ENCODE measurements around the gene UBL3. TPM values are rescaled to one million over a fixed set of nuclear protein-coding genes. Genes with fewer than 3 reads are reported as not detected.
A peak's percentile ranks its signal among the peaks of the same experiment; 100 is the strongest.

Gene UBL3
- total RNA-seq, 2 experiments from 2014 or later: 15.3 to 15.5 TPM

DNA sequence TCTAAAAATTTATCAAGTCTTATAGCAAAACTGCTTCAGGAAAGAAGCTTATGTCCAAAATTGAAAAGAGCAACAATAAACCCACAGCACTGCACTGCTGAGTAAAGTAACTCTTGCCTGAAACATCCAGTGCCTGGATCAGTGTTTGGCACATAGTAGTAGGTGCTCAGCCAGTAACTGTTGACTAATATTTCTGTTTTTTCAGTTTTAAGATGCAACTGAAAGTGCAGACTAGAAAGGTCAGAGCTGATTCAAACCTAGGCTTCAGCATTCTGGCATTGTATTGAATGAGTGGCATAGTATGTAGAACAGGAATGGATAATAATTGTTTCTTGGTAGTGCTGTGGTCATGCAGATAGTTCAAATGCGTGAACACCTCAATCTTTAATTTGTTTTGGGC lies 67.6 kb downstream of the UBL3 start:
- H3K36me3 Mint-ChIP-seq: no peaks in the 10 kb centered on the region
- no peak overlapping the region for H3K4me3 Mint-ChIP-seq
- POLR2A ChIA-PET: interaction anchor here (1.0 to 1.9 kb wide), 4 partner anchors 23 to 330 kb away, joined by 3 to 8 read pairs (median 5); no protein-coding TSS in a partner anchor
- peaks cover 41% of the 10 kb centered on the region for H3K4me1 Mint-ChIP-seq (ENCODE audit: low read depth)
- no peaks in the 10 kb centered on the region for H3K9me3 Mint-ChIP-seq
- intact Hi-C loops (cut with micrococcal nuclease): loop anchor here (1.0 to 2.0 kb wide), 2 partner anchors 24 to 68 kb away; partner anchors contain the start of gene UBL3
- peak; percentile 40 for DNase-seq
- CTCF ChIA-PET: interaction anchor here (1.1 to 1.8 kb wide), 9 partner anchors 12 to 333 kb away, joined by 3 to 8 read pairs (median 5); no protein-coding TSS in a partner anchor
- H3K27me3 Mint-ChIP-seq: no peaks in the 10 kb centered on the region
- H3K27ac Mint-ChIP-seq: peak overlapping the region; percentile 81

GRCh38 chr13:29774830-29775229 lies 75.6 kb downstream of the UBL3 start:
- Mint-ChIP-seq H3K36me3 (peaks cover 3% of the 10 kb centered on the region), H3K9me3 (no peaks in the 10 kb centered on the region), H3K4me1 (ENCODE audit: low read depth) (peaks cover 11% of the 10 kb centered on the region), H3K27ac (no peak overlapping the region), H3K4me3 (no peak overlapping the region), H3K27me3 (no peaks in the 10 kb centered on the region)
- ChIA-PET POLR2A (interaction anchor here (0.7 kb wide), 1 partner anchor 61 kb away, joined by 4 read pairs; no protein-coding TSS in a partner anchor), CTCF (interaction anchor here (0.6 to 10.8 kb wide), 7 partner anchors 14 to 338 kb away, joined by 3 to 331 read pairs (median 3); no protein-coding TSS in a partner anchor)
- DNase-seq: no peak
- intact Hi-C loops (cut with micrococcal nuclease): no loop called here

GRCh38 chr13:29771247-29771646 lies 79.2 kb downstream of the UBL3 start:
- peaks cover 4% of the 10 kb centered on the region for H3K4me1 Mint-ChIP-seq (ENCODE audit: low read depth)
- no peak overlapping the region for H3K27ac Mint-ChIP-seq
- no peaks in the 10 kb centered on the region for H3K27me3 Mint-ChIP-seq
- H3K9me3 Mint-ChIP-seq: no peaks in the 10 kb centered on the region
- DNase-seq: no peak
- H3K36me3 Mint-ChIP-seq: peaks cover 6% of the 10 kb centered on the region
- ChIA-PET CTCF (interaction anchor here (0.5 to 10.8 kb wide), 38 partner anchors 8 to 595 kb away, joined by 3 to 331 read pairs (median 4); partner anchors contain the start of gene UBL3), POLR2A (interaction anchor here (0.6 kb wide), 1 partner anchor 191 kb away, joined by 3 read pairs; no protein-coding TSS in a partner anchor)
- H3K4me3 Mint-ChIP-seq: no peak overlapping the region
- intact Hi-C loops (cut with micrococcal nuclease): loop anchor here (1.0 to 2.0 kb wide), 3 partner anchors 76 to 342 kb away; no protein-coding TSS in a partner anchor

GRCh38 chr13:29767006-29767405 lies 83.4 kb downstream of the UBL3 start:
- no peak overlapping the region for H3K4me3 Mint-ChIP-seq
- no peak overlapping the region for H3K27ac Mint-ChIP-seq
- intact Hi-C loops (cut with micrococcal nuclease): no loop called here
- H3K9me3 Mint-ChIP-seq: no peaks in the 10 kb centered on the region
- peaks cover 9% of the 10 kb centered on the region for H3K4me1 Mint-ChIP-seq (ENCODE audit: low read depth)
- CTCF ChIA-PET: interaction anchor here (10.8 kb wide), 1 partner anchor 346 kb away, joined by 331 read pairs; no protein-coding TSS in a partner anchor
- POLR2A ChIA-PET: no interaction called here
- peaks cover 6% of the 10 kb centered on the region for H3K36me3 Mint-ChIP-seq
- DNase-seq: no peak
- no peaks in the 10 kb centered on the region for H3K27me3 Mint-ChIP-seq

GRCh38 chr13:29763436-29764180 lies 86.8 kb downstream of the UBL3 start:
- no peak for DNase-seq
- Mint-ChIP-seq H3K27ac (no peak overlapping the region), H3K27me3 (no peaks in the 10 kb centered on the region), H3K4me3 (no peak overlapping the region), H3K36me3 (peaks cover 12% of the 10 kb centered on the region), H3K4me1 (ENCODE audit: low read depth) (peaks cover 17% of the 10 kb centered on the region), H3K9me3 (peaks cover 9% of the 10 kb centered on the region)
- intact Hi-C loops (cut with micrococcal nuclease): no loop called here
- POLR2A ChIA-PET: interaction anchor here (1.2 kb wide), 1 partner anchor 351 kb away, joined by 3 read pairs; no protein-coding TSS in a partner anchor
- CTCF ChIA-PET: interaction anchor here (0.9 to 2.4 kb wide), 7 partner anchors 8 to 369 kb away, joined by 3 to 12 read pairs (median 4); no protein-coding TSS in a partner anchor

- intact Hi-C loops (cut with micrococcal nuclease): no loop called here
- peaks cover 8% of the 10 kb centered on the region for H3K36me3 Mint-ChIP-seq
- DNase-seq: no peak
- H3K4me3 Mint-ChIP-seq: no peak overlapping the region
- H3K4me1 Mint-ChIP-seq (ENCODE audit: low read depth): peaks cover 20% of the 10 kb centered on the region
- POLR2A ChIA-PET: no interaction called here
- H3K27ac Mint-ChIP-seq: no peak overlapping the region
- H3K9me3 Mint-ChIP-seq: peaks cover 9% of the 10 kb centered on the region
- CTCF ChIA-PET: interaction anchor here (0.6 to 1.5 kb wide), 3 partner anchors 13 to 231 kb away, joined by 3 read pairs; no protein-coding TSS in a partner anchor
- no peaks in the 10 kb centered on the region for H3K27me3 Mint-ChIP-seq
Measured at GRCh38 chr13:29761815-29762214, 88.6 kb downstream of the UBL3 start.

GRCh38 chr13:29761160-29761559 lies 89.3 kb downstream of the UBL3 start:
- Mint-ChIP-seq H3K4me3 (no peak overlapping the region), H3K4me1 (ENCODE audit: low read depth) (peaks cover 20% of the 10 kb centered on the region), H3K9me3 (peaks cover 9% of the 10 kb centered on the region), H3K36me3 (peaks cover 7% of the 10 kb centered on the region), H3K27me3 (no peaks in the 10 kb centered on the region), H3K27ac (no peak overlapping the region)
- CTCF ChIA-PET: interaction anchor here (0.6 to 1.5 kb wide), 2 partner anchors 13 to 232 kb away, joined by 3 read pairs; no protein-coding TSS in a partner anchor
- DNase-seq: no peak
- POLR2A ChIA-PET: no interaction called here
- intact Hi-C loops (cut with micrococcal nuclease): no loop called here

GRCh38 chr13:29760544-29760943 lies 89.9 kb downstream of the UBL3 start:
- intact Hi-C loops (cut with micrococcal nuclease): no loop called here
- H3K4me1 Mint-ChIP-seq (ENCODE audit: low read depth): peaks cover 20% of the 10 kb centered on the region
- no peak for DNase-seq
- H3K27me3 Mint-ChIP-seq: no peaks in the 10 kb centered on the region
- ChIA-PET CTCF (interaction anchor here (1.5 to 2.2 kb wide), 2 partner anchors 10 to 14 kb away, joined by 3 to 7 read pairs; no protein-coding TSS in a partner anchor), POLR2A (no interaction called here)
- peaks cover 7% of the 10 kb centered on the region for H3K36me3 Mint-ChIP-seq
- peaks cover 9% of the 10 kb centered on the region for H3K9me3 Mint-ChIP-seq
- no peak overlapping the region for H3K27ac Mint-ChIP-seq
- no peak overlapping the region for H3K4me3 Mint-ChIP-seq

GRCh38 chr13:29758531-29759114 lies 91.8 kb downstream of the UBL3 start:
- Mint-ChIP-seq H3K4me1 (ENCODE audit: low read depth) (peaks cover 18% of the 10 kb centered on the region), H3K36me3 (peaks cover 7% of the 10 kb centered on the region), H3K27ac (no peak overlapping the region), H3K9me3 (peaks cover 9% of the 10 kb centered on the region), H3K4me3 (peak overlapping the region; percentile 7), H3K27me3 (no peaks in the 10 kb centered on the region)
- ChIA-PET CTCF (interaction anchor here (1.0 to 2.2 kb wide), 3 partner anchors 12 to 356 kb away, joined by 3 to 7 read pairs (median 3); no protein-coding TSS in a partner anchor), POLR2A (no interaction called here)
- intact Hi-C loops (cut with micrococcal nuclease): loop anchor here (5.0 kb wide), 1 partner anchor 179 kb away; no protein-coding TSS in a partner anchor
- peak; percentile 86 for DNase-seq

GRCh38 chr13:29756506-29756905 lies 93.9 kb downstream of the UBL3 start:
- ChIA-PET CTCF (interaction anchor here (0.6 to 1.4 kb wide), 2 partner anchors 139 to 356 kb away, joined by 4 to 6 read pairs; no protein-coding TSS in a partner anchor), POLR2A (no interaction called here)
- H3K27me3 Mint-ChIP-seq: no peaks in the 10 kb centered on the region
- no peak for DNase-seq
- H3K4me3 Mint-ChIP-seq: no peak overlapping the region
- intact Hi-C loops (cut with micrococcal nuclease): loop anchor here (5.0 kb wide), 1 partner anchor 181 kb away; no protein-coding TSS in a partner anchor
- peaks cover 19% of the 10 kb centered on the region for H3K4me1 Mint-ChIP-seq (ENCODE audit: low read depth)
- H3K9me3 Mint-ChIP-seq: peaks cover 9% of the 10 kb centered on the region
- peaks cover 7% of the 10 kb centered on the region for H3K36me3 Mint-ChIP-seq
- H3K27ac Mint-ChIP-seq: no peak overlapping the region

GRCh38 chr13:29754473-29754806 lies 96.0 kb downstream of the UBL3 start:
- Mint-ChIP-seq H3K27ac (no peak overlapping the region), H3K4me1 (ENCODE audit: low read depth) (peaks cover 19% of the 10 kb centered on the region), H3K36me3 (no peaks in the 10 kb centered on the region)

More at GRCh38 chr13:29754473-29754806, 96.0 kb downstream of the UBL3 start:
- ChIA-PET POLR2A (no interaction called here), CTCF (no interaction called here)
- Mint-ChIP-seq H3K9me3 (no peaks in the 10 kb centered on the region), H3K27me3 (peaks cover 3% of the 10 kb centered on the region), H3K4me3 (no peak overlapping the region)
- intact Hi-C loops (cut with micrococcal nuclease): no loop called here
- peak; percentile 55 for DNase-seq

Measured in activated CD4-positive, alpha-beta memory T cell treated with anti-CD3 and anti-CD28 coated beads for 36 hours (primary cell).